ENCODE measurements around the gene GDI2.
A peak's percentile ranks its signal among the peaks of the same experiment; 100 is the strongest.
"Not testable (repeated sequence)": the region's sequence is repeated elsewhere in the genome, so short reads cannot be mapped to it uniquely, and the experiment has no call there.

The GDI2 gene

DNA sequence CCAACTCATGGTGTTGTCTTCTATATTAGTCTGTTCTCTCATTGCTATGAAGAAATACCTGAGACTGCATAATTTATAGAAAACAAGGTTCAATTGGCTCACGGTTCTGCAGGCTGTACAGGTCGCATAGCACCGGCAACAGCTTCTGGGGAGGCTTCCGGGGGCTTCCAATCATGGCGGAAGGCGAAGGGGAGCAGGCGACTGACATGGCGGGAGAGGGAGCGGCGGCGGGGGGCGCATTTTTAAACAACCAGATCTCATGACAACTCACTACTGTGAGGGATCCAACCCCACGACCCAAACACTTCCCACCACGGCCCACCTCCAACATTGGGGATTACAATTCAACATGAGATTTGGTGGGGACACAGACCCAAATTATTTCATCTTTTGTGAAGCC lies 28.7 kb upstream of the GDI2 start:
- Histone ChIP-seq H3K79me2 (ENCODE audit: control insufficient read depth, insufficient read depth, low read length, unreplicated experiment) (no peaks in the 10 kb centered on the region), H3K4me1 (ENCODE audit: control insufficient read depth, insufficient read depth, low read length, unreplicated experiment) (peaks cover 5% of the 10 kb centered on the region), H3K36me3 (ENCODE audit: insufficient read depth, low read length) (no peaks in the 10 kb centered on the region), H3K27me3 (ENCODE audit: insufficient read depth, low read length) (no peaks in the 10 kb centered on the region), H3K27ac (ENCODE audit: low read depth, low read length) (no peak overlapping the region), H2AFZ (ENCODE audit: low read length, unreplicated experiment) (no peak overlapping the region), H3K4me3 (ENCODE audit: low read depth, low read length) (no peak overlapping the region)

DNA sequence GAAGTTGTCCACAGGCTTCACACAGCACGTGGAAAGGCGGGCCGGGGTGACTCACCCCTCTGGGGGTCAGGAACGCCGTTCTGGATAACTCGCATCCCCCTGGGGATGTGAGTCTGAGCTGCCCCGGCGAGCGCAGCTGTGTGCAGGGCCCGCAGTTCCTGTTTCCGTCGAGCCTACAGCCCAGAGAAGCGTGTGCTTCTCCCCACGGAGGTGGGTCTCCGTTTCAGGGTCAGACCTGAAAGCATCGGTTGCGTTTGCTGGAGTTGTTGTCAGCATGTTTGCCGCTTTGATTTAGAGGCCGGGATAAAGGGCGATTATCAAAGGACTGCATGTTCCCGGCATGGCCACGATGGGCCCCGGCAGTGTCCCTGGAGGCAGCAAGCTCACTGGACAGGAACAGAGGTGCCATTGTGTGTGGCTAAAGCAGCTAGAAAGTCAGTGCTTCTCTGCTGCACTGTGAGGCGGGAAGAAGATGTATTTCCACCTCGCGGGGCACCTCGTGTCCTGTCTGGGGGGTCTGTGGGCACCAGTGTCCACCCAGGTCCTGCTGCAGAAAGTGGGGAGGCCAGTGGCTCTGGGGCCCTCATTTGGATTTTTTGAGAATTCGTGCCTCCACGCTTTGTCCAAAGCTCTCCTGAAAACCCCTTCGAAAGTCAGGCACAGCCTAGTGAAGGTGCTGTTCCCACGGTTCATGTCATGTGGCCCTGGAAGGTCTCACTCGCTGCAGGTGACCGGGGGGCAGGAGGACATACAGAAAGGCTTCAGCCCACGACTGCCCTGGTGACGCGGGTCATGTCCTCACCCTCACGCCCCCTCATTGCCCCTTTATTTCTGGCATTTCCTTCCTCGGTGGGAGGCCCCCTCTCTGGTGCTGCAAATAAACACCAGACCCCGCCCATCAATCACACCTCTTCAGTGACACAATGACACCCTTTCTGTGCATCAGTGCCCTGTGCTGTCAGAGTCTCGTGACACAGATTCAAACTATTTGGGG lies 27.4 kb upstream of the GDI2 start:
- Histone ChIP-seq H3K36me3 (ENCODE audit: insufficient read depth, low read length) (no peaks in the 10 kb centered on the region), H3K27me3 (ENCODE audit: insufficient read depth, low read length) (no peaks in the 10 kb centered on the region), H3K4me1 (ENCODE audit: control insufficient read depth, insufficient read depth, low read length, unreplicated experiment) (peaks cover 5% of the 10 kb centered on the region), H2AFZ (ENCODE audit: low read length, unreplicated experiment) (peak overlapping the region; percentile 81), H3K79me2 (ENCODE audit: control insufficient read depth, insufficient read depth, low read length, unreplicated experiment) (no peaks in the 10 kb centered on the region), H3K27ac (ENCODE audit: low read depth, low read length) (no peak overlapping the region), H3K4me3 (ENCODE audit: low read depth, low read length) (peak overlapping the region; percentile 8; the same call in 1 of the 2 replicates)

DNA sequence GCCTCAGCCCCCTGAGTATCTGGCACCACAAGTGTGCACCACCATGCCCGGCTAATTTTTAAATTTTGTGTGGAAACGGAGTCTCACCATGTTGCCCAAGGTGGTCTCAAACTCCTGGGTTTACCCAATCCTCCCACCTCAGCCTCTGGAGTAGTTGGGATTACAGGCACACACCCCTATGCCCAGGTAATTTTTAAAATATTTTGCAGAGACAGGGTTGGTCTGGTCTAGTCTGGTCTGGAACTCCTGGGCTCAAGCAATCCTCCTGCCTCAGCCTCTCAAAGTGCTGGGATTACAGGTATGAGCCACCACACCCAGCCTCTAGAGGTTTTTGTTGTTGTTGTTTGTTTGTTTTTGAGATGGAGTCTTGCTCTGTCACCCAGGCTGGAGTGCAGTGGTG lies 22.9 kb upstream of the GDI2 start:
- H3K27me3 ChIP-seq (ENCODE audit: insufficient read depth, low read length); H2AFZ ChIP-seq (ENCODE audit: low read length, unreplicated experiment); H3K27ac ChIP-seq (ENCODE audit: low read depth, low read length); H3K36me3 ChIP-seq (ENCODE audit: insufficient read depth, low read length); H3K4me1 ChIP-seq (ENCODE audit: control insufficient read depth, insufficient read depth, low read length, unreplicated experiment); H3K4me3 ChIP-seq (ENCODE audit: low read depth, low read length); H3K79me2 ChIP-seq (ENCODE audit: control insufficient read depth, insufficient read depth, low read length, unreplicated experiment): not testable (repeated sequence)

DNA sequence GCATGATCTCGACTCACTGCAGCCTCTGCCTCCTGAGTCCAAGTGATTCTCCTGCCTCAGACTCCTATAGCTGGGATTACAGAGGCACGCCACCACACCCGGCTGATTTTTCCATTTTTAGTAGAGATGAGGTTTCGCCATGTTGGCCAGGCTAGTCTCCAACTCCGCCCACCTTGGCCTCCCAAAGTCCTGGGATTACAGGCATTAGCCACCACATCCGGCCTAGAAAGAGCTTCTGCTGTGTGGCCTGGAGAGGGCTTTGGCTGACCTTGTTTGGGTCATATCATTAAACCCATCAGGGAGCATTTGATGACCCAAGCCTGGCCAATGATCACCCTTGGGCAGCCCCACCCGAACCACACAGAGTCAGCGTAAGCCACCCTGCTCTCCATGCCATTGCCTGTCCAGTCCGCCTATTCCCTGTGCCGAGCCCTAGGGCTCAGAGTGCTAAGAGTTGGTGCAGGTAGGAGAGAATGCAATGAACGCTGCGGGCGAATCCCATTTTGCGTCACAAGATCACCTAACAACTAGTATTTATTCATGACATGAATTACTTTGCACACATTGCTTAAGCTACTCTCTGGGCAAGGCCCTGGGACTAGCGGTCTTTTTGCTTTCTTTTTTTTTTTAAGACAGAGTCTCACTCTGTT lies 22.3 kb upstream of the GDI2 start:
- no peaks in the 10 kb centered on the region for H3K79me2 ChIP-seq (ENCODE audit: control insufficient read depth, insufficient read depth, low read length, unreplicated experiment)
- H3K4me1 ChIP-seq (ENCODE audit: control insufficient read depth, insufficient read depth, low read length, unreplicated experiment): peaks cover 5% of the 10 kb centered on the region
- H3K27ac ChIP-seq (ENCODE audit: low read depth, low read length): no peak overlapping the region
- no peak overlapping the region for H3K4me3 ChIP-seq (ENCODE audit: low read depth, low read length)
- H3K27me3 ChIP-seq (ENCODE audit: insufficient read depth, low read length): no peaks in the 10 kb centered on the region
- H2AFZ ChIP-seq (ENCODE audit: low read length, unreplicated experiment): no peak overlapping the region
- no peaks in the 10 kb centered on the region for H3K36me3 ChIP-seq (ENCODE audit: insufficient read depth, low read length)

DNA sequence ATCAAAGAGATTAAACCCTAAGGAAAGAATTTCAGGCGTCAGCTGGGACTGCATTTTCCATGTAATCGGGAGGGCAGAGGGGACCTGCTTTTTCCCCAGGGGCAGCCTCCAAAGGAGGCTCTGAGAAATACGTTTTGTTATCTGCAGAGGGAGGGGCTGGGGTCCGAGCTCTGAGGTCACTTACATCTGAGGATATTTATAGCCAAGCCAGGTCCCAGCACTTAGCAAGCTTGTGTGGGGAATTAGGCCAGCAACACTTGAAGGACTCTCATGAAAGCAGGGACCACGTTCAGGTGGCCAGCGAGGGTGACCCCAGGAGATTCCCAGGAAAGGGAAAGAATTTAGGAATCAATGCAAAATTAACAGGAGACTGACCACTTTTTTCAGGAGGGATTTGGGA lies 20.6 kb upstream of the GDI2 start:
- Histone ChIP-seq H3K27ac (ENCODE audit: low read depth, low read length) (no peak overlapping the region), H3K4me3 (ENCODE audit: low read depth, low read length) (no peak overlapping the region), H3K36me3 (ENCODE audit: insufficient read depth, low read length) (no peaks in the 10 kb centered on the region), H2AFZ (ENCODE audit: low read length, unreplicated experiment) (no peak overlapping the region), H3K79me2 (ENCODE audit: control insufficient read depth, insufficient read depth, low read length, unreplicated experiment) (no peaks in the 10 kb centered on the region), H3K27me3 (ENCODE audit: insufficient read depth, low read length) (no peaks in the 10 kb centered on the region), H3K4me1 (ENCODE audit: control insufficient read depth, insufficient read depth, low read length, unreplicated experiment) (no peaks in the 10 kb centered on the region)

DNA sequence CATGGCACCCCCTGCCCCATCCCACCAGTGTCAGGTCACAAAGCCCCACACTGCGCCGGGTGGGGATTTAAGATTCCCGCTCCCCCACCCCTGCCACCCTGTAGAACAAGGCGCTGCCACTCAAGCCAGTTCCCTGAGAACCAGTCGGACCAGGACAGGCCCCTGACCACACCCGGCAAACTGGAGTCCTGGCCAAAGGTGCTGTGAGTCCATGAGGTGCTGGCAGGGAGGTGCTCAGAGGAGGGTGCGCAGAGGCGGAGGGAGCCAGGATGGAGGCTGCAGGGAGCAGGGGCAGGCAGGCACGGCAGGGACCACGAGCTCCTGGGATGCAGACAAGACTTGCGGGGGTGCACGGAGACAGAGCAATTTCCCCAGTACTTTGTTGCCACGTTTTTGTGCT lies 19.7 kb upstream of the GDI2 start:
- Histone ChIP-seq H3K4me3 (ENCODE audit: low read depth, low read length) (no peak overlapping the region), H3K79me2 (ENCODE audit: control insufficient read depth, insufficient read depth, low read length, unreplicated experiment) (no peaks in the 10 kb centered on the region), H3K36me3 (ENCODE audit: insufficient read depth, low read length) (no peaks in the 10 kb centered on the region)

DNA sequence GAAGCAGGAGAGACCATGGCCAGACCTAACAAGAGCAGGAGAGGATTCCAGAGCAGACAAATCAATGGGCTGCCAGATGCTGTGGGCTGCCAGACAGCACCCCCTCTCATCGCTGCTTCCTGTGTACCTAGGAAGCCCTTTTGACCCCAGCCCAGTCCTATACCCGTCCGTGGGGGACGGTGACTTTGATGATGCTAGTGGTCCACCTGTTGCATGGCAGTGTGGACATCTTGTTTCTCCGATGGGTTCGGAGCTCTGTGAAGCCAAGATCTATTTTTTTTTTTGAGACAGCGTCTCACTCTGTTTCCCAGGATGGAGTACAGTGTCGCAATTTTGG lies 18.2 kb upstream of the GDI2 start:
- Histone ChIP-seq H3K36me3 (ENCODE audit: insufficient read depth, low read length) (no peaks in the 10 kb centered on the region), H3K79me2 (ENCODE audit: control insufficient read depth, insufficient read depth, low read length, unreplicated experiment) (no peaks in the 10 kb centered on the region), H2AFZ (ENCODE audit: low read length, unreplicated experiment) (no peak overlapping the region), H3K4me3 (ENCODE audit: low read depth, low read length) (no peak overlapping the region), H3K4me1 (ENCODE audit: control insufficient read depth, insufficient read depth, low read length, unreplicated experiment) (no peaks in the 10 kb centered on the region), H3K27ac (ENCODE audit: low read depth, low read length) (no peak overlapping the region), H3K27me3 (ENCODE audit: insufficient read depth, low read length) (no peaks in the 10 kb centered on the region)

More for the DNA sequence above, 19.7 kb upstream of the GDI2 start:
- Histone ChIP-seq H3K27ac (ENCODE audit: low read depth, low read length) (no peak overlapping the region), H3K27me3 (ENCODE audit: insufficient read depth, low read length) (no peaks in the 10 kb centered on the region), H2AFZ (ENCODE audit: low read length, unreplicated experiment) (no peak overlapping the region), H3K4me1 (ENCODE audit: control insufficient read depth, insufficient read depth, low read length, unreplicated experiment) (no peaks in the 10 kb centered on the region)

DNA sequence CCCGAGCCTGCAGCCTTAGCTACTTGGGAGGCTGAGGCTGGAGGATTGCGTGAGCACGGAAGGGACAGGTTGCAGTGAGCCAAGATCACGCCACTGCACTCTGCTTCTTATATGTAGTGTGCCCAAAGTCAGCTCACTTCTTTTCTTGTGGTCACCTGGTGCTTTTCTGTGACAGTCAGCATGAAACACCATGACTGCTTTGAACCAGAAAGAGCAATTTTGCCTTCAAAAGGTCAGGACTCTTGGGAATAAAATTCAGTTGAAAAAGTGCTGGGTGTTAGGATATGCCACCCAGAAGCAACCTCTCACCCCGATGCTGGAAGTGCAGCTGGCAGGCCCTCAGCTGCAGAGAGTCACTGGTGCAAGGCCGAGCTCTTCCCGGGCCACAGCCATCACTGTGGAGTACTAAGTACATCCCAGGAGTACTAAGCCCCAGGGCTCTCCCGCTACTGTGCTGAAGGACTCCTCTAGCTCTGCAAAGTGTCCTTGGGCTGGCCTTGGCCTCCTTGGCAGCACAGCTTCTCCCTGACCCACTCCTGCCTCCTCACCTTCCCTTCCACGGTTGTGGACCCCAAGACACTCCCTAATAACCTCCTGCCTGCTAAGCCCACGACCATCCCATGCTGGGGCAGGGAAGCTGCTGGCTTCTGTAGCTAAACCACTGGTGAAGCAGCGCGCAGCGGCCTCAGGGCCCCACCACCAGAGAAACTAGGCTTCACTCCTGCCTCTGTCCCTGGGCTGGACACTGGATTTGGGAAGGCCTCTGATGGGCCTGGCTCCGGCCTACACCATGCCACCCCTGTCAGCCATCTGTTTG lies 17.6 kb upstream of the GDI2 start:
- Histone ChIP-seq H3K27ac (ENCODE audit: low read depth, low read length) (no peak overlapping the region), H3K4me1 (ENCODE audit: control insufficient read depth, insufficient read depth, low read length, unreplicated experiment) (no peaks in the 10 kb centered on the region), H2AFZ (ENCODE audit: low read length, unreplicated experiment) (no peak overlapping the region), H3K27me3 (ENCODE audit: insufficient read depth, low read length) (no peaks in the 10 kb centered on the region), H3K4me3 (ENCODE audit: low read depth, low read length) (no peak overlapping the region), H3K36me3 (ENCODE audit: insufficient read depth, low read length) (no peaks in the 10 kb centered on the region), H3K79me2 (ENCODE audit: control insufficient read depth, insufficient read depth, low read length, unreplicated experiment) (no peaks in the 10 kb centered on the region)

DNA sequence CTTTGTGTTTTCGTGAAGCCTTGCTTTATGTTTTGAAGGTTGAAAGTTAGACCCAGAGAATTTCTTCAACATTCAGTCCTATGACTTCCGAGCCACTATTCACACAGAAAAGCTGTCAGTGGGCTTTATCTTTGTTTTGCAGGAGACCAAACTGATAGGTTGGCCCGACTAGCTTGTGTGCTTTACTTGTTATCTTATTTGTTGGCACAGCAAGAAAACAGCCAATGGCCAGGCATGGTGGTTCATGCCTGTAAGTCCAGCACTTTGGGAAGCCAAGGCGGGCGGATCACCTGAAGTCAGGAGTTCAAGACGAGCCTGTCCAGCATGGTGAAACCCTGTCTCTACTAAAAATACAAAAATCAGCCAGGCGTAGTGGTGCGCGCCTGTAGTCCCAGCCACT lies 16.0 kb upstream of the GDI2 start:
- Histone ChIP-seq H3K4me1 (ENCODE audit: control insufficient read depth, insufficient read depth, low read length, unreplicated experiment) (no peaks in the 10 kb centered on the region), H3K4me3 (ENCODE audit: low read depth, low read length) (no peak overlapping the region), H3K27ac (ENCODE audit: low read depth, low read length) (no peak overlapping the region), H3K27me3 (ENCODE audit: insufficient read depth, low read length) (no peaks in the 10 kb centered on the region), H2AFZ (ENCODE audit: low read length, unreplicated experiment) (no peak overlapping the region), H3K79me2 (ENCODE audit: control insufficient read depth, insufficient read depth, low read length, unreplicated experiment) (no peaks in the 10 kb centered on the region), H3K36me3 (ENCODE audit: insufficient read depth, low read length) (no peaks in the 10 kb centered on the region)

DNA sequence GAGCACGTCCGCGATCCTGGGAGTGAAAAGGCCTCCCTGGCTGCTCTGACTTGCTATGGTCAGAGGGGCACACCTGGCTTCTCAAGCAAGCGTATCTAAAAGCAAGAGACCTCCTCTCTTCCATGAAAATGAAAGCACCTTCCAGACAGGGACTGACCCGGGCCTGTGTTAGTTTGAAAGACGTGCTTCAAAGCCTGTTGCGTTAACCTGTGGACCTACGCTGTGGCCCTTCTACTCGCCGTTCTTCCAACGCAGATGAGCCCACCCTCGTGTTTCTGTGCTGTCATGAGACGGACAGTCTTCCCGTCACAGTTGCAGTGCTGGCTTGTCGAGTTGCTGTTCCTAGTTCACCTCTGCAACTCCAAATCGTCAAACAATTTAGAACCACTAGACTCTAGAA lies 15.5 kb upstream of the GDI2 start:
- Histone ChIP-seq H3K27me3 (ENCODE audit: insufficient read depth, low read length) (no peaks in the 10 kb centered on the region), H3K36me3 (ENCODE audit: insufficient read depth, low read length) (no peaks in the 10 kb centered on the region), H3K27ac (ENCODE audit: low read depth, low read length) (no peak overlapping the region), H3K79me2 (ENCODE audit: control insufficient read depth, insufficient read depth, low read length, unreplicated experiment) (no peaks in the 10 kb centered on the region), H3K4me1 (ENCODE audit: control insufficient read depth, insufficient read depth, low read length, unreplicated experiment) (no peaks in the 10 kb centered on the region), H3K4me3 (ENCODE audit: low read depth, low read length) (no peak overlapping the region), H2AFZ (ENCODE audit: low read length, unreplicated experiment) (no peak overlapping the region)

All from ACC112 (cell line).